Measurements from ENCODE around the gene FCRL4.
A peak's percentile ranks its signal among the peaks of the same experiment; 100 is the strongest.

The FCRL4 gene

GRCh38 chr1:157597959-157598667 lies at the start of gene FCRL4:
FCRL4 (minus strand) TSS chr1:157598085; CDS start chr1:157597944, 141 bp downstream.
- ATAC-seq: peak; percentile 70 to 73

GRCh38 chr1:157646144-157646543 lies 48.3 kb upstream of the FCRL4 start:
- ATAC-seq: no peak

GRCh38 chr1:157641177-157641576 lies 43.3 kb upstream of the FCRL4 start:
- no peak for ATAC-seq

GRCh38 chr1:157639800-157640199 lies 41.9 kb upstream of the FCRL4 start:
- no peak for ATAC-seq

- peak; percentile 71 to 87 for ATAC-seq
Observed at GRCh38 chr1:157628773-157629172, 30.9 kb upstream of the FCRL4 start.

GRCh38 chr1:157626099-157626498 lies 28.2 kb upstream of the FCRL4 start:
- peak; percentile 21 to 53 for ATAC-seq

- no peak for ATAC-seq
Observed at GRCh38 chr1:157624471-157624870, 26.6 kb upstream of the FCRL4 start.

- ATAC-seq: no peak
Observed at GRCh38 chr1:157622471-157622870, 24.6 kb upstream of the FCRL4 start.

- no peak for ATAC-seq
Observed at GRCh38 chr1:157618190-157618589, 20.3 kb upstream of the FCRL4 start.

- ATAC-seq: no peak
Observed at GRCh38 chr1:157600236-157600635, 2.4 kb upstream of the FCRL4 start.

GRCh38 chr1:157596384-157596783 lies 1.5 kb downstream of the FCRL4 start:
- peak; percentile 33 to 56 for ATAC-seq

- no peak for ATAC-seq
Observed at GRCh38 chr1:157595356-157595755, 2.5 kb downstream of the FCRL4 start.

GRCh38 chr1:157585984-157586383 lies 11.9 kb downstream of the FCRL4 start:
- peak in 1 of 2 donors; percentile 17 for ATAC-seq

GRCh38 chr1:157584503-157584902 lies 13.4 kb downstream of the FCRL4 start:
- no peak for ATAC-seq

- no peak for ATAC-seq
Observed at GRCh38 chr1:157580828-157581210, 17.1 kb downstream of the FCRL4 start.

GRCh38 chr1:157580179-157580827 lies 17.6 kb downstream of the FCRL4 start:
- ATAC-seq: peak in 1 of 2 donors; percentile 41

- ATAC-seq: no peak
Observed at GRCh38 chr1:157577420-157577819, 20.5 kb downstream of the FCRL4 start.

GRCh38 chr1:157575744-157576143 lies 22.1 kb downstream of the FCRL4 start:
- no peak for ATAC-seq

GRCh38 chr1:157574836-157575235 lies 23.0 kb downstream of the FCRL4 start:
- no peak for ATAC-seq

- no peak for ATAC-seq
Observed at GRCh38 chr1:157566484-157567300, 31.2 kb downstream of the FCRL4 start.

GRCh38 chr1:157562515-157562914 lies 35.4 kb downstream of the FCRL4 start:
- no peak for ATAC-seq

GRCh38 chr1:157558119-157558518 lies 39.8 kb downstream of the FCRL4 start:
- no peak for ATAC-seq
